Urinary bladder (tissue), 4 donors: ENCODE results near the gene ARHGAP26. TPM values are rescaled to one million over a fixed set of nuclear protein-coding genes. Genes with fewer than 3 reads are reported as not detected.

Experiments used
- DNase-seq: peaks from one replicate; pipeline ENCODE4 v3.0.0-alpha.2; 2015; ENCODE audit errors: extremely low spot score
- H3K27ac ChIP-seq: one replicate; pipeline ENCODE4 v1.5.1; 2013; ENCODE audit warnings: low read depth, mild to moderate bottlenecking, moderate library complexity
- H3K36me3 ChIP-seq: one replicate; pipeline ENCODE4 v1.6.1; 2013; ENCODE audit warnings: mild to moderate bottlenecking, moderate library complexity; ENCODE audit not compliant: insufficient read depth
- H3K4me1 ChIP-seq: one replicate; pipeline ENCODE4 v1.6.1; 2013; ENCODE audit warnings: mild to moderate bottlenecking, moderate library complexity; ENCODE audit not compliant: insufficient read depth
- H3K4me3 ChIP-seq: one replicate; pipeline ENCODE4 v1.5.1; 2013; ENCODE audit warnings: low read depth, low read length
- WGBS: extraction: QIAGEN DNeasy Blood & Tissue Kit; methylation state at CpG from one replicate; pipeline ENCODE4 v1.1.7; 2013; 5-methylcytosine and 5-hydroxymethylcytosine counted together
- polyA plus RNA-seq: library from polyadenylated mRNA; stranded (reverse); fragments of 200-250 nt; gene quantifications from one replicate; pipeline ENCODE4 v1.2.3, GENCODE V29; 2013
- total RNA-seq: library from RNA; depleted of rRNA; stranded (reverse); fragments of >200 nt; gene quantifications from one replicate; pipeline ENCODE4 v1.2.3, GENCODE V29; 2014
- donor health status: healthy with polysubstance abuse.
- donor health status: healthy.

Gene ARHGAP26
- total and polyA plus RNA-seq, 2 donors: 5.7 to 54.2 TPM

- Histone ChIP-seq H3K4me1 (no peaks in the 10 kb centered on the region), H3K36me3 (no peaks in the 10 kb centered on the region), H3K4me3 (no peak overlapping the region), H3K27ac (no peak overlapping the region)
- DNase-seq: no peak
- 85% methylated on average over 2 of the region's 2 CpGs for WGBS
Measured at GRCh38 chr5:143030349-143030748, 260.2 kb downstream of the ARHGAP26 start.

GRCh38 chr5:143031781-143032580 lies 261.8 kb downstream of the ARHGAP26 start:
- WGBS: 76% methylated on average over 13 of the region's 13 CpGs
- no peak overlapping the region for H3K4me3 ChIP-seq
- no peak for DNase-seq
- no peak overlapping the region for H3K27ac ChIP-seq
- peaks cover 1% of the 10 kb centered on the region for H3K4me1 ChIP-seq
- H3K36me3 ChIP-seq: no peaks in the 10 kb centered on the region

- Histone ChIP-seq H3K4me1 (peaks cover 1% of the 10 kb centered on the region), H3K27ac (no peak overlapping the region), H3K4me3 (no peak overlapping the region), H3K36me3 (no peaks in the 10 kb centered on the region)
- WGBS: 49% methylated on average over 1 of the region's 1 CpG
- no peak for DNase-seq
Measured at GRCh38 chr5:143032581-143032836, 262.3 kb downstream of the ARHGAP26 start.

- no peak overlapping the region for H3K4me3 ChIP-seq
- no peaks in the 10 kb centered on the region for H3K36me3 ChIP-seq
- H3K27ac ChIP-seq: no peak overlapping the region
- WGBS: 62% methylated on average over 10 of the region's 10 CpGs
- no peak for DNase-seq
- peaks cover 1% of the 10 kb centered on the region for H3K4me1 ChIP-seq
Measured at GRCh38 chr5:143033535-143034250, 263.5 kb downstream of the ARHGAP26 start.

GRCh38 chr5:143036146-143036927 lies 266.2 kb downstream of the ARHGAP26 start:
- 95% methylated on average over 4 of the region's 4 CpGs for WGBS
- Histone ChIP-seq H3K27ac (no peak overlapping the region), H3K36me3 (peaks cover 2% of the 10 kb centered on the region), H3K4me1 (peaks cover 1% of the 10 kb centered on the region), H3K4me3 (no peak overlapping the region)
- no peak for DNase-seq

GRCh38 chr5:143037071-143037470 lies 266.9 kb downstream of the ARHGAP26 start:
- peaks cover 3% of the 10 kb centered on the region for H3K36me3 ChIP-seq
- no peak overlapping the region for H3K4me3 ChIP-seq
- no peak overlapping the region for H3K27ac ChIP-seq
- no peak for DNase-seq
- 91% methylated on average over 3 of the region's 3 CpGs for WGBS
- H3K4me1 ChIP-seq: peaks cover 1% of the 10 kb centered on the region

- no peak for DNase-seq
- WGBS: 78% methylated on average over 1 of the region's 1 CpG
- H3K4me3 ChIP-seq: no peak overlapping the region
Measured at GRCh38 chr5:143037708-143038107, 267.5 kb downstream of the ARHGAP26 start.

GRCh38 chr5:143040622-143041021 lies 270.4 kb downstream of the ARHGAP26 start:
- Histone ChIP-seq H3K4me1 (peaks cover 1% of the 10 kb centered on the region), H3K27ac (no peak overlapping the region), H3K4me3 (no peak overlapping the region), H3K36me3 (peaks cover 3% of the 10 kb centered on the region)
- WGBS: 92% methylated on average over 2 of the region's 2 CpGs
- DNase-seq: no peak

More at GRCh38 chr5:143037708-143038107, 267.5 kb downstream of the ARHGAP26 start:
- Histone ChIP-seq H3K36me3 (peaks cover 3% of the 10 kb centered on the region), H3K27ac (no peak overlapping the region), H3K4me1 (peaks cover 1% of the 10 kb centered on the region)

GRCh38 chr5:143041461-143041860 lies 271.3 kb downstream of the ARHGAP26 start:
- no peak for DNase-seq
- no peak overlapping the region for H3K27ac ChIP-seq
- 85% methylated on average over 7 of the region's 7 CpGs for WGBS

GRCh38 chr5:143041972-143042770 lies 272.0 kb downstream of the ARHGAP26 start:
- Histone ChIP-seq H3K4me1 (no peaks in the 10 kb centered on the region), H3K36me3 (peaks cover 3% of the 10 kb centered on the region), H3K4me3 (no peak overlapping the region), H3K27ac (no peak overlapping the region)
- 85% methylated on average over 6 of the region's 6 CpGs for WGBS
- no peak for DNase-seq

More at GRCh38 chr5:143041461-143041860, 271.3 kb downstream of the ARHGAP26 start:
- Histone ChIP-seq H3K4me3 (no peak overlapping the region), H3K4me1 (no peaks in the 10 kb centered on the region), H3K36me3 (peaks cover 3% of the 10 kb centered on the region)

GRCh38 chr5:143044265-143044664 lies 274.1 kb downstream of the ARHGAP26 start:
- no peak for DNase-seq
- 87% methylated on average over 4 of the region's 4 CpGs for WGBS
- Histone ChIP-seq H3K4me1 (no peaks in the 10 kb centered on the region), H3K4me3 (no peak overlapping the region), H3K27ac (no peak overlapping the region), H3K36me3 (peaks cover 3% of the 10 kb centered on the region)

GRCh38 chr5:143045062-143045461 lies 274.9 kb downstream of the ARHGAP26 start:
- DNase-seq: no peak
- H3K4me3 ChIP-seq: no peak overlapping the region
- WGBS: 82% methylated on average over 3 of the region's 3 CpGs
- no peak overlapping the region for H3K27ac ChIP-seq
- peaks cover 1% of the 10 kb centered on the region for H3K36me3 ChIP-seq
- no peaks in the 10 kb centered on the region for H3K4me1 ChIP-seq

GRCh38 chr5:143046314-143046713 lies 276.1 kb downstream of the ARHGAP26 start:
- no peak for DNase-seq
- Histone ChIP-seq H3K36me3 (peaks cover 1% of the 10 kb centered on the region), H3K4me1 (no peaks in the 10 kb centered on the region), H3K27ac (no peak overlapping the region), H3K4me3 (no peak overlapping the region)
- 94% methylated on average over 1 of the region's 1 CpG for WGBS
